Measurements from ENCODE around the gene FRY.

GRCh38 chr13:32334671-32335070 lies 303.1 kb downstream of the FRY start:
- TF ChIP-seq CTCF (IDR thresholded peaks at IDR 0.05) (no peak), POLR2A (IDR thresholded peaks at IDR 0.05) (no peak)

All from heart left ventricle (tissue), 13 donors.